HCT116 (cell line): ENCODE data around the gene EME1. TPM values are rescaled to one million over a fixed set of nuclear protein-coding genes. Genes with fewer than 3 reads are reported as not detected.

Experiments used
- ATAC-seq: fragments of 200-7000 bp; cut with Tn5 transposase; 2 replicates; pipeline ENCODE4 v1.9.1; 2020; ENCODE audit warnings: mild to moderate bottlenecking, moderate library complexity
- BruUV-seq: library from RNA; stranded (reverse); fragments of 400-500 nt; replicated peaks from 2 replicates; lab custom pipeline; 2021; lab: Mats Ljungman, UMichigan
- CTCF ChIA-PET: fragments of 300-600 bp; sonication (Branson Sonifier 250); formaldehyde crosslinking; loops from one replicate; lab custom pipeline; 2021; ENCODE audit warnings: antibody characterized with exemption; lab: Charles Lee
- POLR2A ChIA-PET: fragments of 300-600, 350-600 bp; sonication (Branson Sonifier 250); formaldehyde crosslinking; loops from one replicate; lab custom pipeline; 2021; ENCODE audit warnings: antibody characterized with exemption; lab: Charles Lee
- RAD21 ChIA-PET, 2 experiments: fragments of 300-600 bp; sonication (Branson Sonifier 250); formaldehyde crosslinking; loops; one replicate each; lab custom pipeline; 2023; ENCODE audit warnings: low total read pairs in 2 of 2; ENCODE audit not compliant: uncharacterized antibody in 2 of 2, unreplicated experiment in 2 of 2, low non-redundant PET in 1 of 2; lab: Charles Lee
- DNase-seq: peaks from one replicate; pipeline ENCODE4 v3.0.0-alpha.2; 2010; ENCODE audit warnings: low read depth, low spot score
- H2AFZ ChIP-seq: fragments of 200-600 bp; shearing (Covaris generic), sonication (generic); 2 replicates; pipeline ENCODE4 v1.6.1; 2017; ENCODE audit warnings: low read depth, mixed run types, mixed read lengths, antibody characterized with exemption, low read length; ENCODE audit not compliant: poor library complexity, severe bottlenecking
- H3K27ac ChIP-seq: 2 replicates; pipeline ENCODE4 v1.5.1; 2012; ENCODE audit warnings: low read depth, low read length
- H3K27me3 ChIP-seq: fragments of 200-600 bp; sonication (generic); 2 replicates; pipeline ENCODE4 v1.6.1; 2016; ENCODE audit warnings: mixed run types, low read length, mixed read lengths; ENCODE audit not compliant: insufficient read depth
- H3K36me3 ChIP-seq, 2 experiments: fragments of 200-500 bp in 1 of 2; fragments of 200-600 bp in 1 of 2; sonication (Bioruptor generic) in 1 of 2; sonication (generic) in 1 of 2; 2 replicates each; pipeline versions ENCODE4 v1.5.1 to v1.6.1; 2014 to 2016; ENCODE audit warnings: low read length in 2 of 2, inconsistent platforms in 1 of 2, mixed read lengths in 1 of 2, mixed run types in 1 of 2; ENCODE audit not compliant: insufficient read depth in 2 of 2, control insufficient read depth in 1 of 2
- H3K4me1 ChIP-seq, 2 experiments: fragments of 200-600 bp in 1 of 2; sonication (generic) in 1 of 2; 2 replicates each; pipeline versions ENCODE4 v1.5.1 to v1.6.1; 2012 to 2017; ENCODE audit warnings: low read length in 2 of 2, inconsistent platforms in 1 of 2, mild to moderate bottlenecking in 1 of 2, mixed read lengths in 1 of 2, mixed run types in 1 of 2, moderate library complexity in 1 of 2; ENCODE audit not compliant: insufficient read depth in 2 of 2, control insufficient read depth in 1 of 2
- H3K4me2 ChIP-seq: fragments of 200-600 bp; sonication (generic); 2 replicates; pipeline ENCODE4 v1.6.1; 2017; ENCODE audit warnings: mixed run types, low read length, mixed read lengths
- H3K4me3 ChIP-seq, 2 experiments: fragments of 200-600 bp in 1 of 2; sonication (generic) in 1 of 2; replicated peaks in 1 of 2; 2 replicates each; pipeline ENCODE4 v1.5.1; 2011 to 2016; ENCODE audit warnings: low read length in 2 of 2, control low read depth in 1 of 2, low read depth in 1 of 2, mild to moderate bottlenecking in 1 of 2, mixed read lengths in 1 of 2, mixed run types in 1 of 2
- H3K79me2 ChIP-seq: fragments of 200-600 bp; sonication (generic); 2 replicates; pipeline ENCODE4 v1.6.1; 2017; ENCODE audit warnings: mild to moderate bottlenecking, mixed run types, low read length, moderate library complexity, mixed read lengths; ENCODE audit not compliant: insufficient read depth
- H3K9ac ChIP-seq: fragments of 200-600 bp; sonication (generic); 2 replicates; pipeline ENCODE4 v1.6.1; 2016; ENCODE audit warnings: low read length, mixed read lengths
- H3K9me2 ChIP-seq: fragments of 200-600 bp; sonication (generic), shearing (Covaris generic); 2 replicates; pipeline ENCODE4 v1.6.1; 2017; ENCODE audit warnings: mixed run types, mild to moderate bottlenecking, moderate library complexity; ENCODE audit not compliant: insufficient read depth
- H3K9me3 ChIP-seq, 2 experiments: fragments of 200-500 bp in 1 of 2; fragments of 200-600 bp in 1 of 2; sonication (Bioruptor generic) in 1 of 2; sonication (generic) in 1 of 2; 2 replicates each; pipeline ENCODE4 v1.6.1; 2014 to 2017; ENCODE audit warnings: low read length in 2 of 2, mixed read lengths in 2 of 2, inconsistent platforms in 1 of 2, low read depth in 1 of 2, mild to moderate bottlenecking in 1 of 2, mixed run types in 1 of 2, moderate library complexity in 1 of 2; ENCODE audit not compliant: control insufficient read depth in 1 of 2, insufficient read depth in 1 of 2
- H4K20me1 ChIP-seq: fragments of 200-600 bp; sonication (generic), shearing (Covaris generic); 2 replicates; pipeline ENCODE4 v1.6.1; 2017; ENCODE audit warnings: mixed run types, mild to moderate bottlenecking, moderate library complexity; ENCODE audit not compliant: insufficient read depth
- ATF3 ChIP-seq: IDR thresholded peaks from 2 replicates; pipeline ENCODE4 v1.6.1; 2012
- CEBPB ChIP-seq: IDR thresholded peaks from 2 replicates; pipeline ENCODE4 v1.6.1; 2012; ENCODE audit warnings: low read depth
- CTCF ChIP-seq, 3 experiments: fragments of 200-600 bp in 1 of 3; sonication (generic) in 1 of 3; IDR thresholded peaks in 2 of 3; conservative IDR thresholded peaks in 1 of 3; 2 replicates each; pipeline ENCODE4 v1.5.1; 2012 to 2017; ENCODE audit warnings: low read depth in 2 of 3, low read length in 2 of 3, antibody characterized with exemption in 1 of 3, borderline replicate concordance in 1 of 3, control low read depth in 1 of 3, mild to moderate bottlenecking in 1 of 3, mixed read lengths in 1 of 3, mixed run types in 1 of 3, moderate library complexity in 1 of 3; ENCODE audit not compliant: insufficient read depth in 1 of 3
- EGR1 ChIP-seq: IDR thresholded peaks from 2 replicates; pipeline ENCODE4 v1.6.1; 2012; ENCODE audit warnings: low read depth
- EZH2 ChIP-seq: fragments of 200-600 bp; sonication (generic); IDR thresholded peaks from 2 replicates; pipeline ENCODE4 v1.6.1; 2017; ENCODE audit warnings: antibody characterized with exemption, mixed run types
- EZH2phosphoT487 ChIP-seq: fragments of 200-600 bp; IDR thresholded peaks from 2 replicates; pipeline ENCODE4 v1.6.1; 2018; ENCODE audit warnings: antibody characterized with exemption, borderline replicate concordance
- JUND ChIP-seq: IDR thresholded peaks from 2 replicates; pipeline ENCODE4 v1.6.1; 2012
- MAX ChIP-seq: IDR thresholded peaks from 2 replicates; pipeline ENCODE4 v1.6.1; 2012
- POLR2A ChIP-seq: IDR thresholded peaks from 2 replicates; pipeline ENCODE4 v1.7.0; 2011; ENCODE audit warnings: borderline replicate concordance; ENCODE audit not compliant: insufficient read depth, insufficient read length; ENCODE audit errors: extremely low read depth
- REST ChIP-seq: IDR thresholded peaks from 2 replicates; pipeline ENCODE4 v1.6.1; 2012; ENCODE audit warnings: low read depth
- SRF ChIP-seq: IDR thresholded peaks from 2 replicates; pipeline ENCODE4 v1.6.1; 2012; ENCODE audit warnings: low read depth
- TCF7L2 ChIP-seq: IDR thresholded peaks from 2 replicates; pipeline ENCODE4 v1.7.0; 2011; ENCODE audit warnings: borderline replicate concordance, inconsistent platforms; ENCODE audit not compliant: insufficient read depth, insufficient read length; ENCODE audit errors: extremely low read depth
- YY1 ChIP-seq: IDR thresholded peaks from 2 replicates; pipeline ENCODE4 v1.6.1; 2011; ENCODE audit warnings: low read length, low read depth, moderate library complexity, mild to moderate bottlenecking; ENCODE audit not compliant: insufficient replicate concordance; ENCODE audit errors: extremely low read depth
- ZFX ChIP-seq: fragments of 450-650 bp; IDR thresholded peaks from 2 replicates; pipeline ENCODE4 v1.6.1; 2017
- intact Hi-C: fragments of 100-400 bp; cut with micrococcal nuclease; formaldehyde crosslinking; loops from 2 replicates; pipeline ENCODE4 v1.10.0; 2022
- total RNA-seq: library from RNA; stranded (reverse); gene quantifications from one replicate; pipeline ENCODE4 v1.2.1, GENCODE V29; 2021; ENCODE audit not compliant: unreplicated experiment

Gene EME1
- total RNA-seq, 1 experiment from 2014 or later, result 31.8 TPM

GRCh38 chr17:50350733-50351132, 22.3 kb upstream of the EME1 start:
- peaks cover 51% of the 10 kb centered on the region for H3K79me2 ChIP-seq
- no TSS peak for BruUV-seq

More at GRCh38 chr17:50350733-50351132, 22.3 kb upstream of the EME1 start:
- Histone ChIP-seq H3K36me3 (peaks cover 13 to 21% of the 10 kb centered on the region in 2 experiments; a peak in 3 of 4 replicates), H3K9me2 (no peaks in the 10 kb centered on the region)
- TF ChIP-seq EZH2 (no peak), REST (no peak), SRF (no peak), ZFX (no peak), JUND (no peak), CEBPB (no peak), TCF7L2 (no peak), EZH2phosphoT487 (no peak), YY1 (no peak), ATF3 (no peak), POLR2A (no peak), CTCF (IDR thresholded peaks at IDR 0.05 in 2 of 3, conservative IDR thresholded peaks at IDR 0.05 in 1 of 3; ENCODE audit: borderline replicate concordance in 1 of 3, insufficient read depth in 1 of 3, low read depth in 2 of 3, low read length in 2 of 3) (no peak), EGR1 (no peak), MAX (no peak)
- TF ChIP-seq, all 23 proteins: peak for 0
- intact Hi-C loops, result no loop called here
- DNase-seq, result no peak
- ChIA-PET CTCF (interaction anchor here (2.4 kb wide), 1 partner anchor 11 kb away, joined by 9 read pairs; no protein-coding TSS in a partner anchor), RAD21 (no interaction called here), POLR2A (no interaction called here)
- no peak for ATAC-seq
- Histone ChIP-seq H3K9ac (no peak overlapping the region), H3K4me3 (no peak overlapping the region), H3K27me3 (no peaks in the 10 kb centered on the region), H3K9me3 (no peaks in the 10 kb centered on the region), H3K4me2 (no peak overlapping the region), H3K4me1 (peaks cover 9 to 23% of the 10 kb centered on the region in 2 experiments), H3K27ac (no peak overlapping the region), H4K20me1 (no peaks in the 10 kb centered on the region), H2AFZ (no peak overlapping the region)
